Breast epithelium (tissue), 3 donors: ENCODE data around the gene OASL.

ENCODE experiments used
- CTCF ChIP-seq, 3 donors: fragments of 450-650 bp; IDR thresholded peaks; one replicate each; pipeline ENCODE4 v1.5.1; 2016 to 2017; ENCODE audit warnings: antibody characterized with exemption in 3 of 3, mild to moderate bottlenecking in 3 of 3, moderate library complexity in 3 of 3
- POLR2AphosphoS5 ChIP-seq, 3 donors: sonication (generic); formaldehyde crosslinking; IDR thresholded peaks; one replicate each; pipeline ENCODE4 v1.6.1; 2017; ENCODE audit warnings: antibody characterized with exemption in 3 of 3

- TF ChIP-seq CTCF (IDR thresholded peaks at IDR 0.05) (no peak), POLR2AphosphoS5 (IDR thresholded peaks at IDR 0.05) (no peak)
These were observed 39.6 kb downstream of the OASL start for GRCh38 chr12:120999191-121000120.
